HG03135 (cell line): ENCODE data around the gene VPS51.
"Not testable (repeated sequence)": the region's sequence is repeated elsewhere in the genome, so short reads cannot be mapped to it uniquely, and the experiment has no call there.

ENCODE experiments used
- ATAC-seq: cut with Tn5 transposase; IDR thresholded peaks from one replicate; pipeline ENCODE4 v1.9.1; 2021; ENCODE audit warnings: mild to moderate bottlenecking, moderate library complexity; ENCODE audit not compliant: unreplicated experiment

VPS51 gene

GRCh38 chr11:65132238-65132987 is 36.4 kb downstream of the VPS51 start:
- ATAC-seq = no peak

- no peak for ATAC-seq
Measured at GRCh38 chr11:65132988-65133700, 37.1 kb downstream of the VPS51 start.

DNA sequence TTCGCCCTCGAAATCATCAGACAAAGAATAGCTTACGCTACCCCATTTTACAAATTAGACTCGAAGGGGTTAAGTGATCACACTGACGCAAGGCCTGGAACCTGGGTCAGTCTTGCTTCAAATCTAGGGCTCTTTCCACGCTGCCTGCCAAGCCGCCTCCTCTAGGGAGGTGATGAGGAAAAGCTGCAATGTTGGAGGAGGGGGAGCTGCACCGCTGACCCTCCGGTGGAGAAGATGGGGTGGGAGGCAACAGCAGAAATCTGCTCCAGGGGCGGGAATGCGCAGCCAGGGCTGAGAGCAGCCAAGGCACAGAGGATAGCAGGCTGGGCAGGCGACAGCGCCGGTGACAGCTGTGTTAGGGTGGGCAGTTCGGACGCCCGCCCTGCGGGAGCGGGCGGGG is 37.7 kb downstream of the VPS51 start:
- ATAC-seq = no peak

DNA sequence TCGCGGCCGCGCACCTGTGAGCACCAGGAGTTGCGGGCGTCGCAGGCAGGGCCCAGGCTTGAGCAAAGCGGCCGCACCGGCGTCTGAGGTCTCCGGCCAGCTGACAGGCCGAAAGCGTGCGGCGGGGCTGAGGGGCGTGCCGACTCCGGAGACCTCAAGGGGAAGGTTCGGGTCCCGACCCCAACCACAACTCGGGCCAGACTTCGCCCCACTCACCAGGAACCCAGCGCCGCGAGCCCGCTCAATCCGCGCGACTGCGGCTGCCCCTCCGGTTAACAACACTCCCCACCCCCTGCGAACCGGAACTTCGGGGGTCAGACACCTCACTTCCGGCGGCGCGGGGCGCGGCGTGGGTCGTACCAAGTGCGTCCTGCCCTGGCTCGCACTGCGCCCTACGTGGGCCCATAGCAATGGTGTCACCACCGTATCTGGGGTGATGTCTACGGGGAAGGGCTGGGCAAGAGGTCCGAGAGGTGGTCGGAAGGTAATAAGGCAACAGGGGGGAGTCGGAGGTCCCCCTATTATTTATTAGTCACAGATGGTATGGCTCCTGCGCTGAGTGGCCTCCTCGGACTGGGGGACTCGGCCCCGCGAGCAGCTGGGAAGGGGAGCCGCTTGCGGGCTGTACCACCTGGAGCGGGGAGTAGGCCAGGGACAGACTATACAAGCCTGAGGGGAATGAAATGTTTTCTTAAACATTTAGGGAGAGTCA is 38.4 kb downstream of the VPS51 start, which contains the start of gene SYVN1:
TSS of gene SYVN1 (minus strand) at position 280 of the 712 bp plus-strand sequence. CDS start 918 bp downstream, outside the sequence.
- ATAC-seq = peak; percentile 58

- ATAC-seq = peak; percentile 65
Measured at GRCh38 chr11:65134952-65135632, 39.1 kb downstream of the VPS51 start.

DNA sequence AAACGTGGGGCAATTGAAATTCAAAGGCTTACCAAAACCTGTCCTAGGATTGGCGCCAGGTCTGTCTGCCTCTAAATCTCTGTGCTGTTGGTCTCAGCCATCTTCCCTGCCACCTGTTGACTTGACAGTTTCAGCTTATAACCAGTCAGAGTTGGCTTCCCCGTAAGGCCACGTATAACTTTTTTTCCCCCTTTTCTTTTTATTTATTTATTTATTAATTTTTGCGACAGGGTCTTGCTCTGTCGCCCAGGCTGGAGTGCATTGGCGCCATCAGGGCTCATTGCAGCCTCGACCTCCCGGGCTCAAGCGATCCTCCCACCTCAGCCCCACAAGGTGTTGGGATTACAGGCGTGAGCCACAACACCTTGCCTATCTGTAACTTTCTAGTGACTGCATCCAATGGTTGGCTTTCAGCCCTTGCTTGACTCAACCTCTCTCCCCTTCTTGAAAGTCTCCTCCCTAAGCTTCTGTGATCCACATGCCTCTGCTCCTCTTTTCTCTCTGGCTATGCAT is 39.7 kb downstream of the VPS51 start:
- ATAC-seq = no peak

DNA sequence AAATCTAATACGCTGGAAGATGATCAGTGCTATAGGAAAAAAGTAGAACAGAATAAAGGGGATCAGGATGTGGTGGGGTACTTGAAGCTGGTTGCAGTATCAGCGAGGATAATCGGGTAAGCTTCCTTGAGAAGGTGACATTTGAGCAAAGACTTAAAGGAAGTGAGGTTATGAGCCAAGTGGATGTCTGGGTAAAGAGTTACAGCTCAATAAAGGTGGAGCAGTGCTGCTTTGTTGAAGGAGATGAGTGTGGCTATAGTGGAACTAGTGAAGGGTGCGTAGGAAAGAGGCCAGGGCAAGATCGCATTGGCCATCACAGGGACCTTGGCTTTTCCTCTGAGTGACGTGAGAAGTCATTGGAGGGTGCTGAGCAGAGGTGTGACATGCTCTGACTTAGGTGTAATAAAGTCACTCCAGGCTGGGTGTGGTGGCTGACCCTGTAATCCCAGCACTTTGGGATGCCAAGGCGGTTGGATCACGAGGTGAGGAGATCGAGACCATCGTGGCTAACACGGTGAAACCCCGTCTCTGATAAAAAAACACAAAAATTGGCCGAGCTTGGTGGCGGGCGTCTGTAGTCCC is 40.6 kb downstream of the VPS51 start:
- ATAC-seq = no peak

DNA sequence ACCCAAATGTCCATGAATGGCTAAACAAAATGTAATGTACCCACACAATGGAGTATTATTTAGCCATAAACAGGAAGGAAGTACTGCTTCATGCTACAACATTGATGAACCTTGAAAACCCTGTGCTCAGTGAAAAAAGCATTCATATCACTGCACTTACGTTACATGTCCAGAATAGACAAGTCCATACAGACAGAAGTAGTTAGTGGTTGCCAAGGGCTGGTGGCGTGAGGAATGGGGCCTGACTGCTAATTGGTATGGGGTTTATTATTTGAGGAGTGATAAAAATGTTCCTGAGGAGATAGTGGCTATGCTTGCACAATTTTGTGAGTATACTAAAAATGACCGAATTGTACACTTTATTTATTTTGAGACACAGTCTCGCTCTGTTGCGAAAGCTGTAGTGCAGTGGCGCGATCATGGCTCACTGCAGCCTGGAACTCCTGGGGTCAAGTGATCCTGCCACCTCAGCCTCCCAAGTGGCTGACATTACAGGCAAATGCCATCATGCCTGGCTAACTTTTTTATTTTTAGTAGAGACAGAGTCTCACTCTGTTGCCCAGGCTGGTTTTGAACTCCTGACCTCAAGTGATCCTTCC is 46.0 kb downstream of the VPS51 start:
- ATAC-seq = no peak

DNA sequence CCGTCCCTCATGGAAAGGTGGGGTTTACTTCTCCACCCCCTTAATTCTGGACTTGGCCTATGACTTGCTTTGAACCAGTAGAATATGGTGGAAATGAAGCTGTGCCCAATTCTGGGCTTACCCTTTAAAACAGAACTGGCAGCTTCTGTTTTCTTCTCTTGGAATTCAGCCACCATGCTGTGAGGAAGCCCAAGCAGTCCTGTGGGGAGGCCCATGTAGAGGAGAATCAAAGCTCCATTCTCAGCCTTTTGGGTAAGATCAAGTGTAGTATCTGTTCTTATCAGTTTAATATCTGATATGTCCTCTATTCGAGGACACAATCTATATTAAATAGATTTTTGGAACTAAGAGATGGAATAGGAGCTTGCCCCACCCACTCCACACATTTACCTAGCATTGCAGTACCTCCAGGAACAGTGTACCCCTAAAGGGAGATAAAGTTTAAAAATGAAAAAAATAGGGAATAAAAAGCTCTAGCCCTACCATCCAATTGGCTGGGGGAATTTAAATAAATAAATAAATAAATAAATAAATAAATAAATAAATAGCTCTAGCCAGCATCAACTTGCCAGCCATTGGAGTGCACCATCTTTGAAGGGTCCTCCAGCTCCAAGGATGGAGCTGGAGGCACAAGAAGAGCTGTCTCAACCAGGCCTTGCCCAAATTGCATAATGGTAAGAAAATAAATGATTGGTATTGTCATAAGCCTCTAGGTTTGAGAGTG is 51.5 kb downstream of the VPS51 start:
- no peak for ATAC-seq

DNA sequence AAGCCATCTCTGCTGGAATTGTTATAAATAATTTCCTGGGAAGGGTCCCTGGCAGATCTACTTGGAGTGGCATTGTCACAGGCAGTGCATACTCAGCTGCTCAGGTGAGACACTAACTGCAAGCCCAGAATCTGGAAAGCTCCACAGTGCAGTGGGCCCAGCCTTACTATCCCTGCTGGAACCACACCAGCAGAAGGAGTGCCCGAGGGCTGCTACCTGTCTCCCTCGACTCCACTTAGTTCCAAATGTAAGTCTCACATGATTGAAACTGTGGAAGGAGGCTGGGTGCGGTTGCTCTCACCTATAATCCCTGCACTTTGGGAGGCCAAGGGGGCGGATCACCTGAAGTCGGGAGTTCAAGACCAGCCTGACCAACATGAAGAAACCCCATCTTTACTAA is 52.6 kb downstream of the VPS51 start:
- ATAC-seq = no peak

DNA sequence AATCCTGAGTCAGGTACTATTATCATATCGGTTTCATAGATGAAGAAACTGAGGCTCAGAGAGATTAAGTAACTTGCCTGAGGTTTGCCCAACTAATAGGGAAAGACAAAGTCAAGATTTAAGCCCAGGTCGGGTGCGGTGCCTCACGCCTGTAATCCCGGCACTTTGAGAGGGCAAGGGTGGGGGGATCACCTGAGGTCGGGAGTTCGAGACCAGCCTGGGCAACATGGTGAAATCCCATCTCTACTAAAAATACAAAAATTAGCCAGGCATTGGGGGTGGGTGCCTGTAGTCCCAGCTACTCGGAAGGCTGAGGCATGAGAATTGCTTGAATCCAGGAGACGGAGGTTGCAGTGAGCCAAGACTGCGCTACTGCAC is 54.1 kb downstream of the VPS51 start:
- ATAC-seq = not testable (repeated sequence)

DNA sequence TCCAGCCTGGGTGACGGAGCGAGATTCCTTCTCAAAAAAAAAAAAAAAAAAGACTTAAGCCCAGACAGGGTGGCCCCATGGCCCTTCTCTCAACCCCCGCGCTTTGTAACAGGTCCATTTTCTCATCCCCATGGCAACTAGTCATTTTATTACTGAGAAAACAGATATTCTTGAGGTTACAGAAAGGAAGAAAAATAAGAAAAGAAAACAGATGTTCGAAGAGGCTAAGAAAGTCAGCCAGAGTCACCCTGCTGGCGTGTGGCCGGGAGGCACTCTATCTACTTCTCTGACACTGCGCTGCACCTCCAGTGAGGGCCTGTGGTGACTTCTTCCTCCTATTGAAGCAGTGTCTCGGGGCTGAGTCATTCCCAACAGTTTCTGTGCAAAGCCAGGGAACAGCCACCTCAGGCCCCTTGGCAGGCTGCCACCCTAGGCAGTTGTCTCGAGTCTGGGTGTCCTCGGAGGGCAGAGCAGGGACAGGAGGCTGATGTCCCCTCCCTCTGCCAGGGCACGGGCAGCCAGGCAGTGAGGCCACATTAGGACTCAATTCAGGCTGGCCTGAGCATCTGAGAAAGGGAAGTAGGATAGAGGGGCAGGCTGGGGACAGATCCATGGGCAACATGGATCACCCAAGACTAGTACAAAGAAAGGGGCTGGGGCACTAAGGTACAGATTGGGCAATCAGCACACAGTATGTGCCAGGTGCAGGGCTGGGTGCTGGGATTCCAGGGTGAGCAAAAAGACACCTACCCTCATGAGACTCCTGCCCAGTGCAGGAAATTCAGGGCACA is 54.7 kb downstream of the VPS51 start:
- ATAC-seq = no peak

DNA sequence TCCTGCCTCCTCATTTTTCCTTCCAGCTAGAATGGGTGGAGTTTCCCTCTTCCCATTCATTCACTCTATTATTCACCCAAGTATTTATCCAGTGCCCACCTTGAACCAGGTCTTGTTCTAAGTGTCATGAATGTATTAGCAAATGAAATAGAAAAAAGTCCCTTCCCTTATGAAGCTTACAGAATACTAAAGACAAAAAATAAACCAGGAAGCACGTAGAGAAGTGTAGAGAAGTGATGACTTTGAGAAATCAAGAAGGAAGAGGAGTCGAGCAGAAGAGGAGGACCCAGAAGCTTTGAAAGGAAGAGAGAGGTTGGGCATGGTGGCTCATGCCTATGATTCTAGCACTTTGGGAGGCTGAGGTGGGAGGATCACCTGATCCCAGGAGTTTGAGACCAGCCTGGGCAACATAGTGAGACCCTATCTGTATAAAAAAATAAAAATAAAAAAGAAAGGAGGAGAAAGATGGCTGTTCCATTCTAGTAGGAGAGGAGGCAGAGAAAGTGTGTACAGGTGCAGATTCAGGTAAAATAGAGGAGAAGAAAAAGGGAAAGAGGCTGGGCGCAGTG is 55.4 kb downstream of the VPS51 start:
- ATAC-seq = no peak

DNA sequence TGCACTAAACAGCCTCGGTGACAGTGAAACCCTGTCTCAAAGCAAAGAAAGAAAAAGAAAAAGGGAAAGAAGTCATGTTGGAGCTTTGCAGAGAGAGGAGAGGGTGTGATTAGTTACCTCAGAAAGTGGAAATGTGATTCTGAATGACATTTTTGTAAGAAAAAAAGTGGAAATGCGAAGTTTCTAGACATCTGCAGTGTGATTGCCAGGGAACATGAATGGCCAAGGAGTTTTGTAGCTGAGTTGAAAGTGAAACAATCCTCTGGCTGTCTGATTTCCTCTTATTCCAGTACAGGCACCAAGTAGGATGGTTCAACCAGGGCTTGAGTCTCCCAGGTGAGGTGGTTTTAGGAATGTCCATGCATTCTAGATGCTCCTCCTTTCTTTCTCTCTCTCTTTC is 56.1 kb downstream of the VPS51 start:
- ATAC-seq = no peak

DNA sequence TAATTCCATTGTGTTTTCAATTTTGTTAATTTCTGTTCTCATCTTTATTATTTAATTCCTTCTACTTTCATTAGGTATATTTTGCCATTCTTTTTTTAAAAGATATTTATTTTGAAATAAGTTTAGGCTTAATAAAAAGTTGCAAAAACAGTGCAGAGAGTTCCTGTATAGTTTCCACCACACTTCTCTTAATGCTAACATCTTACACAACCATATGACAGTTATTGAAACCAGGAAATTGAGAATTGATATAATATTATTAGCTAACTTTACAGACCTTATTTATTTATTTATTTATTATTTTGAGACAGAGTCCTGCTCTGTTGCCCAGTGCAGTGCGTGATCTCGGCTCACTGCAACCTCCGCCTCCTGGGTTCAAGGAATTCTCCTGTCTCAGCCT is 60.2 kb downstream of the VPS51 start:
- no peak for ATAC-seq

DNA sequence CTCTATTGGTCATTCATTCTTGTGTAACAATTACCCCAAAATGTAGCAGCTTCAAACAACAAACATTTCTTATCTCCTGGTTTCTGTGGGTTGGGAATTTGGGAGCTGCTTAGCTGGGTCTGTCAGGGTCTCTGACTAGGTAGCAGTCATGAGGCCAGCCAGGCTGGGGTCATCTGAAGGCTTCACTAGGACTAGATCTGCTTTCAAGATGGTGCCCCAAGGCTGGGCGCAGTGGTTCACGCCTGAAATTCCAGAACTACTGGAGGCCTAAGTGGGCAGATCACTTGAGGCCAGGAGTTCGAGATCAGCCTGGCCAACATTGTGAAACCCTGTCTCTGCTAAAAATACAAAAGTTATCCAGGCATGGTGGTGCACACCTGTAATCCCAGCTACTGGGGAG is 60.9 kb downstream of the VPS51 start:
- no peak for ATAC-seq

GRCh38 chr11:65157336-65157735 is 61.3 kb downstream of the VPS51 start:
- ATAC-seq = no peak

- no peak for ATAC-seq
Measured at GRCh38 chr11:65159012-65159411, 63.0 kb downstream of the VPS51 start.
